ENCODE results near the gene BBS12. TPM values are rescaled to one million over a fixed set of nuclear protein-coding genes. Genes with fewer than 3 reads are reported as not detected.

The BBS12 gene
- total RNA-seq, 3 donors from 2014 or later, result 3.3 to 5.4 (median 3.9) TPM

DNA sequence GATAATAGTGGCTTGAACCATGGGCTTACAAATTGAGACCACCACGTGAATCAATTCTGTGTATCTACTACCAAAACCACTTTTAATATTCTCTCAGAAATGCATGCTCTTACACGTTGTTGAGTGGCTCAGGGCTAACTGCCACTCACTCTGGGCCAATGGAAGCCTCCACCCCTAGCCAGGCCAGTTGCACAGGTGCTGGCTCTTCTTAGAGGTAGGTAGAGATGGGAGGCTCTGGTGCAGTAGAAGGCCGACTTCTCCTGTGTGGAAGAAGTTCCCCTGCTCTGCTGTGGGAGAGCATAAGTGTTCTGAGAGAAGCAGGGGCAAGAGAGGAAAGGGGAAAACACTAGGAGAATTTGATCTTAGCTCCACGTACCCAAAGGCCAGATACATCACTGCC, 25.0 kb upstream of the BBS12 start:
- TF ChIP-seq CTCF (IDR thresholded peaks at IDR 0.05), result no peak
- intact Hi-C loops (cut with DNase I, micrococcal nuclease), result no loop called here
- H3K4me1 ChIP-seq (ENCODE audit: low read depth), result no peaks in the 10 kb centered on the region
- no peak overlapping the region for H3K4me3 ChIP-seq
- no peak for ATAC-seq
- no peaks in the 10 kb centered on the region for H3K36me3 ChIP-seq (ENCODE audit: low read depth)
- no peak for DNase-seq
- H3K9me3 ChIP-seq, result no peaks in the 10 kb centered on the region

- no peak for ATAC-seq
- H3K36me3 ChIP-seq (ENCODE audit: low read depth), result no peaks in the 10 kb centered on the region
- no peaks in the 10 kb centered on the region for H3K4me1 ChIP-seq (ENCODE audit: low read depth)
- no peak overlapping the region for H3K4me3 ChIP-seq
- TF ChIP-seq CTCF (IDR thresholded peaks at IDR 0.05), result no peak
- DNase-seq, result no peak
- no peaks in the 10 kb centered on the region for H3K9me3 ChIP-seq
- intact Hi-C loops (cut with DNase I, micrococcal nuclease), result no loop called here
These were observed 23.3 kb upstream of the BBS12 start for GRCh38 chr4:122709236-122709635.

DNA sequence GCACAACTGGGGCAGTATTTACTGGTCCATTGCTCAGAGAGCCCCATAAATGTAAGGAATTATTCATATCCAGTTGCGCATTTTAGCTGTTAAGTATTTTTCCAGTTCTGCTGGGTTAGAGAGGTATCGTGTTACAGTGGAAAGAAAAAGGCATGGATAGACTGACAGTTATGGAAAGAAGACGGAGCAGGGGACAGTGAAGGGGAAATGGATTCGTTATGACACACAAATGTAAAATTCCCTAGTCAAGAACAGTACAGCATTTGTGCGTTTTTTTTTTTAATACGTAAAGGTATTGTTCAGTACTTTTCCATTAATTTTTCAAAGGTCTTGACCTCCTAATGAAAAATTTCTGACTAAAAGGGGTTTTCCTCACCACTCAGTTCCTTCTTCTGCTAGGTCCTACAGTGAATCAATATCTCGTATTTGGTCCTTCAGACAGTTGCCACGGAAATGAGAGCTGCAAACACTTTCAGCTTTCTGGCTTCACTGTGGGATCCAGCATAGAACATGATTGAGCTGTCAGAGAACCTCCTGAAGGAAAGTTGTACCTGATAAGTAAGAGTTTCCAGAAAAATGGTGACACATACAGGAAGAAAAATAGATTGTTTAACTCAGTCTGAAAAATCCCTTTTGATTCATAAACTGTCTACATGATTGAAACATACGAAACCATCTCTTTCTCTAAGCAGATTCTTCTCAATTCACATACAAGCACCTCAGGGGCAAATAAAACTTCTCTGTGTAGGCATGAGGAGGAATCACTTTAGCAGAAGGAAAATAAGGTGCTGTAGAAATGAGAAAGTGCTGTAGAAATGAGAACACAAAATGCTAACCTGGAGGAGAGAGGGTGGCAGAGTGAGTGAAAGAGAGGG, 21.8 kb upstream of the BBS12 start:
- no peak for DNase-seq
- ATAC-seq, result no peak
- intact Hi-C loops (cut with DNase I, micrococcal nuclease), result loop anchor here in 1 of 2 donors (10.0 kb wide), 1 partner anchor 106 kb away; no protein-coding TSS in a partner anchor

GRCh38 chr4:122711919-122712318, 20.6 kb upstream of the BBS12 start:
- Histone ChIP-seq H3K9me3 (no peaks in the 10 kb centered on the region), H3K4me3 (no peak overlapping the region), H3K4me1 (ENCODE audit: low read depth) (no peaks in the 10 kb centered on the region), H3K36me3 (ENCODE audit: low read depth) (no peaks in the 10 kb centered on the region)
- TF ChIP-seq CTCF (IDR thresholded peaks at IDR 0.05), result no peak
- intact Hi-C loops (cut with DNase I, micrococcal nuclease), result loop anchor here in 1 of 2 donors (10.0 kb wide), 1 partner anchor 107 kb away; no protein-coding TSS in a partner anchor
- DNase-seq (peak in 1 of 3 donors; percentile 30), ATAC-seq (no peak)

More for the DNA sequence above, 21.8 kb upstream of the BBS12 start:
- H3K4me3 ChIP-seq, result no peak overlapping the region
- no peak for TF ChIP-seq CTCF (IDR thresholded peaks at IDR 0.05)
- no peaks in the 10 kb centered on the region for H3K4me1 ChIP-seq (ENCODE audit: low read depth)
- H3K9me3 ChIP-seq, result no peaks in the 10 kb centered on the region
- no peaks in the 10 kb centered on the region for H3K36me3 ChIP-seq (ENCODE audit: low read depth)

GRCh38 chr4:122712782-122713181, 19.7 kb upstream of the BBS12 start:
- no peak for TF ChIP-seq CTCF (IDR thresholded peaks at IDR 0.05)
- ATAC-seq (no peak), DNase-seq (no peak)
- no peaks in the 10 kb centered on the region for H3K36me3 ChIP-seq (ENCODE audit: low read depth)
- intact Hi-C loops (cut with DNase I, micrococcal nuclease), result loop anchor here in 1 of 2 donors (10.0 kb wide), 1 partner anchor 108 kb away; no protein-coding TSS in a partner anchor
- H3K9me3 ChIP-seq, result no peaks in the 10 kb centered on the region
- no peaks in the 10 kb centered on the region for H3K4me1 ChIP-seq (ENCODE audit: low read depth)
- H3K4me3 ChIP-seq, result no peak overlapping the region
